ENCODE results near the gene THADA.

GRCh38 chr2:43399515-43400264, 196.1 kb downstream of the THADA start:
- TF ChIP-seq CTCF (IDR thresholded peaks at IDR 0.05) (no peak), POLR2AphosphoS5 (IDR thresholded peaks at IDR 0.05) (no peak), POLR2A (IDR thresholded peaks at IDR 0.05) (no peak), EP300 (IDR thresholded peaks at IDR 0.05) (no peak)

Measured in suprapubic skin (tissue), 4 donors.